OCI-M1 (cell line): ENCODE results near the gene TRAPPC12.
"Not testable (repeated sequence)": the region's sequence is repeated elsewhere in the genome, so short reads cannot be mapped to it uniquely, and the experiment has no call there.

Experiments
- DNase-seq: peaks from one replicate; lab custom pipeline; 2025; lab: John Stamatoyannopoulos, UW

TRAPPC12 gene

DNA sequence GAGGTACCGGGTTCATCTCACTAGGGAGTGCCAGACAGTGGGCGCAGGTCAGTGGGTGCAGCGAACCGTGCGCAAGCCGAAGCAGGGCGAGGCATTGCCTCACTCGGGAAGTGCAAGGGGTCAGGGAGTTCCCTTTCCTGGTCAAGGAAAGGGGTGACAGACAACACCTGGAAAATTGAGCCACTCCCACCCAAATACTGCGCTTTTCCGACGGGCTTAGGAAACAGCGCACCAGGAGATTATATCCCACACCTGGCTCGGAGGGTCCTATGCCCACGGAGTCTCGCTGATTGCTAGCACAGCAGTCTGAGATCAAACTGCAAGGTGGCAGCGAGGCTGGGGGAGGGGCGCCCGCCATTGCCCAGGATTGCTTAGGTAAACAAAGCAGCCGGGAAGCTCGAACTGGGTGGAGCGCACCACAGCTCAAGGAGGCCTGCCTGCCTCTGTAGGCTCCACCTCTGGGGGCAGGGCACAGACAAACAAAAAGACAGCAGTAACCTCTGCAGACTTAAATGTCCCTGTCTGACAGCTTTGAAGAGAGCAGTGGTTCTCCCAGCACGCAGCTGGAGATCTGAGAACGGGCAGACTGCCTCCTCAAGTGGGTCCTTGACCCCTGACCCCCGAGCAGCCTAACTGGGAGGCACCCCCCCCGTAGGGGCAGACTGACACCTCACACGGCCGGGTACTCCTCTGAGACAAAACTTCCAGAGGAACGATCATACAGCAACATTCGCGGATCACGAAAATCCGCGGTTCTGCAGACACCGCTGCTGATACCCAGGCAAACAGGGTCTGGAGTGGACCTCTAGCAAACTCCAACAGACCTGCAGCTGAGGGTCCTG, 9.9 kb upstream of the TRAPPC12 start:
- DNase-seq = not testable (repeated sequence)

DNA sequence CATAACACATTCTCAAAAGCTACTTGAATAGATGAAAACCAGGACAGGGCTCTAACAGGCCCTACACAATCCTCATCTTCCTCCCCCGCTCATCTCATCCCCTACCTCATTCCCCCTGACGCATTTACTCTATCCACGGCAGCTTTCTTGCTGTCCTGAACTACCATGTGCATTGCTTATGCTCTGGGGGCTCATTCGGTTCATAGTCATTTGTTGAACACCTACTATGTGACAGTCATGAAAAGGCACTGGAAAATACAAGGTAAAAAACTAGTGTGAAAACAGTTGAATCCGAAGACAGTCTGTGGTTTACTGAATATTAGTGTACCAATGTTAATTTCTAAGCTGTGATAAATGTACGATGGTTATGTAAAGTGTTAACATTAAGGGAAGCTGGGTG, 2.7 kb upstream of the TRAPPC12 start:
- no peak for DNase-seq

DNA sequence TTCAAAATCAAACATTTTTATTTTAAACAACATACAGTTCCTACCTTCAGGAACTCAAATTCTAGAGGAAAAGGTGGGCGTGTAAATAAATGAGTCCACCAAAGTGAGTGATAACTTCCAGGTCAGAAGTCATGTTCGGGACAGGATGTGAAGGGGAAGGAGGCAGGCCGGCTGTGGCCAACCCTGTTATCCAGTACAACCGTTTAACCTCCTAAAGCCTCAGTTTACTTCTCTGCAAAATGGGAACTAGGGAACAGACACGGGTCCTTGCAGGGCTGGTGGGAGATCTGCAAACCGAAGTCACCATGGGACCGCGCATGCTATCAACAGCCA, 2.2 kb upstream of the TRAPPC12 start:
- peak; percentile 71 for DNase-seq

DNA sequence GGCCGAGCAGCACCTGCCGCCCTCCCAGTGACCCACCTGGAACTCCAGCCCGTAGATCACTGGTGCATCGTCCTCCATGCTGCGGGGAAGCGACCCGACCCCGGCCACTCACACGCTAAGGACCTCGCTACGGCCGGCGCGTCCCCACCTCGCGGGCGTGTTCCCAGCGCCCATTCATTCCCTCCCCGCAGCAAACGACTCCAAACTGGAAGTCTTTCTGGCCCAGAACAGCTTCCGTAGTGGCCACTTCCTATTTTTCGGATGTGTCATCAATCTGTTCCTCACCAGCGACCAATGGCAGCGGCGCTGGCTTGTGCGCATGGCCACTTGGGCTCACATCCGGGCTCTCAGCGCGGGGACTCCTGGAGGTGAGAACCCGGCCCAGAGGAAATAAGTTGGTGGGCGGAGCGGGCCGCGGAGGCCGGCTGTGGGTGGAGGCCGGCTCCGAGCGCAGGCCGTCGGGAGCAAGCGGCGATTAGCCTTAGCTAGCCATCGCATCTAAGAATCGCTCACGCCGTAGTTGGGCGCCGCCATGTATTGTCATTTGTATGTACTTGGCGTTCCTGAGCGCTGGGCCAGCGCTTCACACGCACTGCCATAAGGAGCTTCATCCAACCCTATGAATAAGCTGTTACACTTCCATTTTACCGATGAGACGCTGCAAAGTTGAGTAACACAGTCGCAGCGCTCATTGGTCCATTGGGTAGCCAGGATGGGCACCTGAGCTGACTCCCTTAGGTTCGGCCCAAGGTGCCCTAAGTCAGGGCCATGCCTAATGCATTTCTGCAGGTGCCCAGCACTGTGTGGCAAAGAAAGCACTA, 1.7 kb upstream of the TRAPPC12 start, which contains the start of gene EIPR1:
TSS of gene EIPR1 (minus strand) at position 207 of the 821 bp plus-strand sequence. CDS start at position 78, 129 bp downstream.
- DNase-seq = peak; percentile 98

DNA sequence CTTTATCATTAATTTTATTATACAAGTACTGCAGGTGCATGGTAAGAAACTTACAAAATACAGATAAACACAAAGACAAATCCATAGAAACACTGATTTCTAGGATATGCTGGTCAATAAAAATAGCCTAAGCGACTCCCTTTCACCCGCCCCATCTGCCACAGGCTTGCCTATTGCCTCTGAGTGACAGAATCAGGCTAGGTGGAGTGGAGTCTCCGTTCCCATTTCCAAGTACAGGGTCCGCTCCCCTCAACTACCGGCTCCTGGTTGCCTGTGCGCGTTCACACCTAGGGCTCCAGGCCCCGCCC, 201 bp upstream of the TRAPPC12 start:
- no peak for DNase-seq

DNA sequence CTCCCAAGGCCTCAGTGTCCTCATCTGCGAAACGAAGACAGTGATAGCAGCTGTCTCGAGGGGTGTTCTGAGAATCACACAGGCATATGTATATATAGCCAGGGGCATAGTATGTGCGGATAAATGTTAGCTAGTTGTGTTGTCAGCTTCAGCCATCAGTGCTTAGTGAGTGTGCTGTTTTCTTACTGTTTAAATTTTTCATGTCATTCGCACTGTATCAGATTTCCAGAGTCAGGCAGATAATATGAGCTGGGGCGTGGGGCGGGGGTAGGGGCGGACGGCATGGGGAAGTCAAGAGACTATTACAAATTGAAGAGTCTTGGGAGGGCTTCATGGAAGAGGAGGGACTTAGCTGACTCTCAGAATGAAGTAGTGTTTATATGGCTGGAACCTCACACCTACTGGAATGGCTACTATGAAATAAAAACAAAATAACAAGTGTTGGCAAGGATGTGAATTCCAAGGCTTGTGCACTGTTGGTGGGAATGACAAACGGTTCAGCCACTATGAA, 7.0 kb downstream of the TRAPPC12 start:
- peak; percentile 53 for DNase-seq

DNA sequence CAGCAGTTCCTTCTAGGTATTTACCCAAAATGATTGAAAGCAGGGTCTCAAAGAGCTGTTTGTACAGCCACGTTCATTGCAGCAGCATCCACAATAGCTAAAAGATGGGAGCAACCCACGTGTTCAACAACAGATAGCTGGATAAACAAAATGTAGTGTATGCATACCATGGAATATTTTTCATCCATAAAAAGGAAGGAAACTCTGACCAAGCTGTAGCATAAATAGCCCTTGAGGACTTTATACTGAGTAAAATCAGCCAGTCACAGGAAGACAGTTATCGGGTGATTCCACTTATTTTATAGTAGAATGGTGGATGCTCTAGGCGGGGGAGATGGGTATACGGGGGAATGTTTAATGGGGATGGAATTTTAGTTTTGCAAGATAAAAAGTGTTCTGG, 7.5 kb downstream of the TRAPPC12 start:
- DNase-seq = no peak

DNA sequence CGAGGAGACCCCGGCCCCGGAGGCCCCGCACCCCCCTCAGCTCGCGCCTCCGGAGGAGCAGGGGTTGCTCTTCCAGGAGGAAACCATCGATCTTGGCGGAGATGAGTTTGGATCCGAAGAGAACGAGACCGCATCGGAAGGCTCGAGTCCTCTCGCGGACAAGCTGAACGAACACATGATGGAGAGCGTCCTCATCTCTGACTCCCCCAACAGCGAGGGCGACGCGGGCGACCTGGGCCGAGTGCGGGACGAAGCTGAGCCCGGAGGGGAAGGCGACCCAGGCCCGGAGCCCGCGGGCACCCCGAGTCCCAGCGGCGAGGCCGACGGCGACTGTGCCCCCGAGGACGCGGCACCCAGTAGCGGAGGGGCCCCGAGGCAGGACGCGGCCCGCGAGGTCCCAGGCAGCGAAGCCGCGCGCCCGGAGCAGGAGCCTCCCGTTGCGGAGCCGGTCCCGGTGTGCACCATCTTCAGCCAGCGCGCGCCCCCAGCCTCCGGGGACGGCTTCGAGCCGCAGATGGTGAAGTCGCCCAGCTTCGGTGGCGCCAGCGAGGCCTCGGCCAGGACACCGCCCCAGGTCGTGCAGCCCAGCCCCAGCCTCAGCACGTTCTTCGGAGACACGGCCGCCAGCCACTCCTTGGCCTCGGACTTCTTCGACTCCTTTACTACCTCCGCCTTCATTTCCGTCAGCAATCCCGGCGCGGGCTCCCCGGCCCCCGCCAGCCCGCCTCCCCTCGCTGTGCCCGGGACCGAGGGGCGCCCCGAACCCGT, 8.3 kb downstream of the TRAPPC12 start:
- no peak for DNase-seq

DNA sequence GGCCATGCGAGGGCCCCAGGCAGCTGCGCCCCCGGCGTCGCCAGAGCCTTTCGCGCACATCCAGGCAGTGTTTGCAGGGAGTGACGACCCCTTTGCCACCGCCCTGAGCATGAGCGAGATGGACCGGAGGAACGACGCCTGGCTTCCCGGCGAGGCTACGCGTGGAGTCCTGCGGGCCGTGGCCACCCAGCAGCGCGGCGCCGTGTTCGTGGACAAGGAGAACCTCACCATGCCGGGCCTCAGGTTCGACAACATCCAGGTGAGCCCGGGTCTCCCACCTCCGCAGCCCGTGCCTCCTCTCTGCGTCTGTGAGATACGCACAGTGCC, 8.9 kb downstream of the TRAPPC12 start:
- no peak for DNase-seq

DNA sequence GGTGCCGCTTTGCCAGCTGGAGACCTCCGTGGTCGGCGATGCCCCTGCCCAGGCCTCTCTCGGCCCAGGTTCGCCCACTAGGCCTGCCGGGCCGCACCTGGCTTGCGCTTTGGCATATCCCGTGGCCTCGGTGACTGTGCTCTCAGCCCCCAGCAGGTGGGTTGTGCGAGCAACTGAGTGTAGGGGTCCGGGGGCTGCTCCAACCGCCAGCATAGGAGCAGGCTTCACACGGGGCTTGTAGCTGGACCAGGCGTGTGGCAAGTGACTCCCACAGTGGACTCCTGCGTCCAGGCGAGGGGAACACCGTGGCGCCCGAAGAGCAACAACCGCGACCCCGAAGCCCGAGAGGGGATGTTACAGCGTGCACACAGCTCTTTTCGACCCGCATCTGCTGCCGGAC, 9.7 kb downstream of the TRAPPC12 start:
- no peak for DNase-seq

- DNase-seq = no peak
Observed at GRCh38 chr2:3390041-3390440, 10.5 kb downstream of the TRAPPC12 start.

DNA sequence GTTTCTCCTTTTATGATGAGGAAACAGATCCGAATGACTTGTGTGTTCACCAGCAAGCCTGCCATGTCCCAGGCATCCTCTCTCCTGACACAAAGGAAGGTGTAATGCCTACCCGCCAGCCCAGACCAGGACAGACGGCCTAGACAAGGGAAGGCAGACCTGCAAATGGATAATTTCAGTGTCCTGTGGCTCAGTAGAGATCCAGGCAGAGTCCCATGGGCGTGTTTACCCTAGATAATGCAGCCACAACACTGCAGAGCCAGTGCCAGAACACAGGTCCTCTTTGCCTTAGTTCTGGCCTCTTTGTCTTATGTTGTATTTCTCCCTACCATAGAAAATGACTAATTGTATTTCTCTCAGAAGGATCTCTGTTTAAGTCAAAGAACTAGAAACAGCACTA, 12.7 kb downstream of the TRAPPC12 start:
- no peak for DNase-seq

- no peak for DNase-seq
Observed at GRCh38 chr2:3396920-3397559, 17.5 kb downstream of the TRAPPC12 start.

- no peak for DNase-seq
Observed at GRCh38 chr2:3398857-3399256, 19.4 kb downstream of the TRAPPC12 start.

DNA sequence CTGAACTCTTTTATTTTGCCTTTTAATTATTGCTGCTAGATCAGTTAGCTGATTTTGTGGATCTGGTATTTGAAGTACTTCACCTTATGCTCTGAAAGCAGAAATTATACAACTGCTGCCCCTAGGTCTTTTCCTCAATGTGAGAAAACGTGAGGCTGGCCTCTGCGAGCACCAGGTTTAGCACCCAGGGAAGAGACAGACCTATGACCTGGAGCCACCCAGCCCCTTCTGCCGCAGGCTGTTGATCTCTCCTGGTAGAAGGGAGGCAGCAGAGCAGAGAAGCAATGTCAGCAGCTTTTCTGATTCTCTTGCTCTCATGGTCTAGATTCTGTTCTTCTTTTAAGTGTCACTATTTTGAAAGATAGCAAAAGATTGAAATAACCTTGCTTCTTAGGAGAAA, 19.9 kb downstream of the TRAPPC12 start:
- DNase-seq = no peak

DNA sequence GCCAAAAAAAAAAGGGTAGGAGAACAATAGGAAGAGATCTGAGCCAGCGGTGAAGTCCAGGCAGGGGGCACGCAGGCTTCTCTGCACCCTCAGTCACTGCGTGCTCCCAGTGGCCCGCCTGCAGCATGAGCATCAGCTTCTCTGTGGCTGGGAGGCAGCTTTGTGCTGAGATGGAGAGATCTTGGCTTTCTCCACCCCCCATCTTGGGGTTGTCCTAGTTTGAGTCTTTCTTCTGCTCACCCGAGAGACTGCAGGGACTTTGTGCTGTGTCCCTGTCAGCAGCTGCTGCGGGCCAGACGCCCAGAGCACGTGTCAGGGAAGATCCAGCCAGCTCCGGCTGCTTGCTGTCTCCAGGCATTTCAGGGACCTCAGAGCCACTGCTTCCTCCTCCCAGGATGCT, 20.3 kb downstream of the TRAPPC12 start:
- no peak for DNase-seq

GRCh38 chr2:3403587-3404334, 24.3 kb downstream of the TRAPPC12 start:
- no peak for DNase-seq

DNA sequence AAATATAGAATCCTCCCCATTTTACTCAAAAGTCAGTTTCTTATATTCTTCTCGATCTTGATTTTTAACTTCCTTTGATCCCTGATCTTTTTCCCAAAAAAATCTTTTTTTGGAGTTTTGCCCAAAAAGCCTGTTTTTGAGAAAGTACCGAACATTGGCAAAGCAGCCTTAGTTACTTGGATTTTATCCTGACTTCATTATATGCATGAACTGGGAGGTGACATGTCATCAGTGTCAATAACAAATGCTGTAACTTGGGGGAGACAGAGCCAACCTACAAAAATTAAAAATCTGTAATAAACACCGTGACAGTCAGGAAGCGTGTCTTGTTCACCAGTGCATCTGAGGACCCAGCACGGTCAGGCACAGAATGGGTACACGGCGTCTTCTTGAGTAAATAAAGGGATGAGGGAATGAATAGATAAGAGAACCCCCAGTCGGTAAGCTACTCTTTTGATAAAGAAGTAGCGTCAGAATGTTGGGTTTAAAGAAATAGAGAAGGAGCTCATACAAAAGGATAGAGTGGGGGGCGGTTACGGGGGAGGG, 24.9 kb downstream of the TRAPPC12 start:
- DNase-seq = no peak

- DNase-seq = no peak
Observed at GRCh38 chr2:3405307-3405706, 25.8 kb downstream of the TRAPPC12 start.

GRCh38 chr2:3405876-3406275, 26.4 kb downstream of the TRAPPC12 start:
- no peak for DNase-seq

DNA sequence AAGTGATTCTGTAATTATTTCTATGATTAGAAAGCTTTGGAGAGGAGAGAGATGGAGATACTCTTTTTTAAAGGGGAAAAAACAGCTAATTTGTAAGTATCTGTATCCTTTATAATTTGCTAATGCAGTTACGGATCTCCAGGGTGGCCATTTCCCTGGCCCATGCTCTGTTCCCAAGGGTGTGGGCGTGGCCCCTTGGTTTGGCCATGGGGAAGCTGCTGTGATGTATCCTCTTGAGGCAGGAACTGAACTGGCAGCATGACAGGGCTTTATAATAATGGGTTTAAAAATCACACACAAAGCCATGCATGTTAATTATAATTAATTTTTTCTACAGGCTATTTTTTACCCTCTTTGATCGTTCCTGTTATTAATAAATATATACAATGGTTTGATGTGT, 27.0 kb downstream of the TRAPPC12 start:
- no peak for DNase-seq
